NT2/D1 (cell line): ENCODE measurements around the gene SUGP1.

Experiments used
- SUZ12 ChIP-seq: IDR thresholded peaks from 2 replicates; pipeline ENCODE4 v1.6.1; 2011; ENCODE audit not compliant: insufficient read length, insufficient read depth; ENCODE audit errors: extremely low read depth
- YY1 ChIP-seq: IDR thresholded peaks from 2 replicates; pipeline ENCODE4 v1.6.1; 2011; ENCODE audit not compliant: insufficient read length, insufficient read depth
- ZNF274 ChIP-seq: IDR thresholded peaks from 2 replicates; pipeline ENCODE4 v1.6.1; 2011; ENCODE audit warnings: mild to moderate bottlenecking, low read depth, low read length

DNA sequence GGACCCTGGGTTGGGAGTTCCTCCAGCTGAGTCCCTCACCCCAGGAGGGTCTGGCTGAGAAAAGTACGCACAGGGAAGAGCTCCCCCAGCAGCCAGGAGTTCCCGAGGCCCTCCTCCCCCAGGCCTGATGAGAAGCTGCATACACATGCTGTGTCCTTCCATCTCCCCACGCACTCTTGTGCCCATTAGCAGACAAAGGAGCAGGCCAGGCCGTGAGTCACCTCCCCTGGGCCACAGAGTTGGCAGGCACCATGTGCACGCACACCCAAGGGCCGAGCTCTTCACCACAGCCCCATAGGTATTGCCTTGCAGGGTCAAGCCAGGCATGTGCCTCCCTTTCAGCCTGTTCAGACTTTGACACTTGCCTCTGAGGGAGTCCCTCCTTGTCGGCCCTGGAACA lies 17.8 kb upstream of the SUGP1 start:
- TF ChIP-seq ZNF274 (no peak), YY1 (no peak), SUZ12 (no peak)
